Breast epithelium (tissue), 4 donors: ENCODE results near the gene SKA2. TPM values are rescaled to one million over a fixed set of nuclear protein-coding genes. Genes with fewer than 3 reads are reported as not detected.

Experiments used
- DNase-seq, 2 donors: peaks; one replicate each; pipeline ENCODE4 v3.0.0-alpha.2; 2019; ENCODE audit warnings: low spot score in 2 of 2
- H3K27ac ChIP-seq, 2 donors: fragments of 200-600 bp; sonication (generic) in 1 of 2; one replicate each; pipeline ENCODE4 v1.5.1; 2016 to 2019; ENCODE audit warnings: mild to moderate bottlenecking in 1 of 2
- H3K27me3 ChIP-seq, 2 donors: fragments of 200-600 bp; sonication (generic) in 1 of 2; one replicate each; pipeline versions ENCODE4 v1.5.1 to v1.6.0; 2017 to 2019; ENCODE audit warnings: control low read depth in 1 of 2, mild to moderate bottlenecking in 1 of 2
- H3K36me3 ChIP-seq: fragments of 200-600 bp; one replicate; pipeline ENCODE4 v1.5.1; 2019
- H3K4me1 ChIP-seq, 2 donors: fragments of 200-600 bp; sonication (generic); one replicate each; pipeline ENCODE4 v1.5.1; 2016 to 2019; ENCODE audit warnings: control low read depth in 1 of 2
- H3K4me3 ChIP-seq, 3 donors: fragments of 200-600 bp; sonication (generic); 1 replicate in 2 of 3; 2 replicates in 1 of 3; pipeline ENCODE4 v1.5.1; 2016 to 2019; ENCODE audit warnings: mild to moderate bottlenecking in 3 of 3, moderate library complexity in 2 of 3
- H3K9me3 ChIP-seq, 2 donors: fragments of 200-600 bp; sonication (generic) in 1 of 2; one replicate each; pipeline ENCODE4 v1.5.1; 2016 to 2019; ENCODE audit warnings: control low read depth in 1 of 2
- POLR2A ChIP-seq: fragments of 450-650 bp; IDR thresholded peaks from one replicate; pipeline ENCODE4 v1.6.1; 2016; ENCODE audit warnings: antibody characterized with exemption, mild to moderate bottlenecking, moderate library complexity
- POLR2AphosphoS5 ChIP-seq, 3 donors: sonication (generic); formaldehyde crosslinking; IDR thresholded peaks; one replicate each; pipeline ENCODE4 v1.6.1; 2017; ENCODE audit warnings: antibody characterized with exemption in 3 of 3
- intact Hi-C: fragments of 100-400 bp; cut with DNase I; formaldehyde crosslinking; loops from one replicate; pipeline ENCODE4 v1.15.1; 2023; ENCODE audit warnings: low total_unique reads
- total RNA-seq, 3 donors: library from RNA; depleted of rRNA; stranded (reverse); fragments of >200 nt; gene quantifications; one replicate each; pipeline ENCODE4 v1.1.0, GENCODE V29; 2016
- TF ChIP-seq, protein P1 (sequence below), 3 donors: fragments of 450-650 bp; IDR thresholded peaks; one replicate each; pipeline ENCODE4 v1.5.1; 2016 to 2017; ENCODE audit warnings: antibody characterized with exemption in 3 of 3, mild to moderate bottlenecking in 3 of 3, moderate library complexity in 3 of 3

Gene SKA2
- total RNA-seq, 3 donors from 2014 or later = 11.8 to 19.5 (median 12.7) TPM

DNA sequence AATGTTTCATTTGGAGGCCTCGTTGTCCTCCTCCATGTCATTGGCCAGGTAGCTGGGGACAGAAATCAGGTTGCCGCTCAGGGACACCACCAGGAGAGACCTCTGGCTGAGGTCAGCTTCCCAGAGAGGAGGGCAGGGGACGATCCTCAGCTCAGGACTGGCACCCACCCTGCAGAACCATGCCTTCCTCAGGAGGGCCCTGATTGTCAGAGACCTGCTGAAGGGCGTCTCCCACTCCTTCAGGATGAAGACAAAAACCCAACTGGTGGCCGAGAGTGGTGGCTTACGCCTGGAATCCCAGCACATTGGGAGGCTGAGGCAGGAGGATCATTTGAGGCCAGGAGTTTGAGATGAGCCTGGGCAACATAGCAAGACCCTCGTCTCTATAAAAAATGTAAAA lies 20.1 kb upstream of the SKA2 start:
- Histone ChIP-seq H3K9me3 (no peaks in the 10 kb centered on the region), H3K27ac (no peak overlapping the region), H3K4me1 (no peaks in the 10 kb centered on the region), H3K36me3 (no peaks in the 10 kb centered on the region), H3K27me3 (no peaks in the 10 kb centered on the region), H3K4me3 (no peak overlapping the region)
- TF ChIP-seq POLR2A = no peak
- no peak for TF ChIP-seq POLR2AphosphoS5 (IDR thresholded peaks at IDR 0.05)
- TF ChIP-seq, protein P1, sequence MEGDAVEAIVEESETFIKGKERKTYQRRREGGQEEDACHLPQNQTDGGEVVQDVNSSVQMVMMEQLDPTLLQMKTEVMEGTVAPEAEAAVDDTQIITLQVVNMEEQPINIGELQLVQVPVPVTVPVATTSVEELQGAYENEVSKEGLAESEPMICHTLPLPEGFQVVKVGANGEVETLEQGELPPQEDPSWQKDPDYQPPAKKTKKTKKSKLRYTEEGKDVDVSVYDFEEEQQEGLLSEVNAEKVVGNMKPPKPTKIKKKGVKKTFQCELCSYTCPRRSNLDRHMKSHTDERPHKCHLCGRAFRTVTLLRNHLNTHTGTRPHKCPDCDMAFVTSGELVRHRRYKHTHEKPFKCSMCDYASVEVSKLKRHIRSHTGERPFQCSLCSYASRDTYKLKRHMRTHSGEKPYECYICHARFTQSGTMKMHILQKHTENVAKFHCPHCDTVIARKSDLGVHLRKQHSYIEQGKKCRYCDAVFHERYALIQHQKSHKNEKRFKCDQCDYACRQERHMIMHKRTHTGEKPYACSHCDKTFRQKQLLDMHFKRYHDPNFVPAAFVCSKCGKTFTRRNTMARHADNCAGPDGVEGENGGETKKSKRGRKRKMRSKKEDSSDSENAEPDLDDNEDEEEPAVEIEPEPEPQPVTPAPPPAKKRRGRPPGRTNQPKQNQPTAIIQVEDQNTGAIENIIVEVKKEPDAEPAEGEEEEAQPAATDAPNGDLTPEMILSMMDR (IDR thresholded peaks at IDR 0.05) = no peak
- intact Hi-C loops = no loop called here
- no peak for DNase-seq

DNA sequence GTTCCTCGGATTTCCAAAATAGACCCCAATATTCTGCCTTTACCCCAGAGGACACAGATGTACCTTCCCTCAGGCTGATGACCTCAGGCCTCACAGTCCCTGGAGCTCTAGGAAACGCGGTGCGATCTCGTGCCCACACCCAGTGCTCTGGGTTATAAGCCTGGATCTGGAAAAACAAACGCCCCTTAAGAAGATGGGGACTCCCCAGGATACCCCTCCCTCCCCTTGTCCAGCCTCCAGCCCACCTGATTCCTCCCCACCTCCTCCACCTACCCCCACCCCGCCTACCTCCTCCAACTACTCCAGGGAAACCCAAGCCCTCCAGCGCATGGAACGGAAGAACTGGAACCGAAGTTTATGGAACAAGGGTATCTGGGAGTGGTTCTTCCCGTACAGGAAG lies 19.7 kb upstream of the SKA2 start:
- no peak overlapping the region for H3K4me3 ChIP-seq
- TF ChIP-seq POLR2AphosphoS5 (IDR thresholded peaks at IDR 0.05) (no peak), POLR2A (no peak)
- TF ChIP-seq, protein P1 (IDR thresholded peaks at IDR 0.05) = no peak
- H3K4me1 ChIP-seq = no peaks in the 10 kb centered on the region
- no peaks in the 10 kb centered on the region for H3K36me3 ChIP-seq
- H3K27ac ChIP-seq = no peak overlapping the region
- no peaks in the 10 kb centered on the region for H3K27me3 ChIP-seq
- intact Hi-C loops = no loop called here
- no peaks in the 10 kb centered on the region for H3K9me3 ChIP-seq
- DNase-seq = no peak

DNA sequence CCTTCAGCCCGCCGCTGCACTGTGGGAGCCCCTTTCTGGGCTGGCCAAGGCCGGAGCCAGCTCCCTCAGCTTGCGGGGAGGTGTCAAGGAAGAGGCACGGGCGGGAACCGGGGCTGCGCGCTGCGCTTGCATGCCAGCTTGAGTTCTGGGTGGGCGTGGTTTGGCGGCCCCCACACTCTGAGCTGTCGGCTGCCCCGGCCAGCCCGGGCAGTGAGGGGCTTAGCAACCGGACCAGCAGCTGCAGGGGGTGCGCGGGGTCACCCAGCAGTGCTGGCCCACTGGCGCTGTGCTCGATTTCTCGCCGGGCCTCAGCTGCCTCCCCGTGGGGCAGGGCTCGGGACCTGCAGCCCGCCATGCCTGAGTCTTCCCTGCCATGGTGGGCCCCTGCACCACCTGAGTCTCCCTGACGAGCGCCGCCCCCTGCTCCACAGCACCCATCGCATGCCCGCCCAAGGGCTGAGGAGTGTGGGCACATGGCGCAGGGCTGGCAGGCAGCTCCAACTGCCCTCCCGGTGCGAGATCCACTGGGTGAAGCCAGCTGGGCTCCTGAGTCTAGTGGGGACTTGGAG lies 17.5 kb upstream of the SKA2 start:
- TF ChIP-seq POLR2A (no peak), POLR2AphosphoS5 (IDR thresholded peaks at IDR 0.05) (no peak)
- TF ChIP-seq, protein P1 (IDR thresholded peaks at IDR 0.05) = no peak
- Histone ChIP-seq H3K27ac (no peak overlapping the region), H3K27me3 (no peaks in the 10 kb centered on the region), H3K4me3 (no peak overlapping the region), H3K4me1 (no peaks in the 10 kb centered on the region), H3K9me3 (no peaks in the 10 kb centered on the region), H3K36me3 (no peaks in the 10 kb centered on the region)
- DNase-seq = no peak
- intact Hi-C loops = no loop called here

DNA sequence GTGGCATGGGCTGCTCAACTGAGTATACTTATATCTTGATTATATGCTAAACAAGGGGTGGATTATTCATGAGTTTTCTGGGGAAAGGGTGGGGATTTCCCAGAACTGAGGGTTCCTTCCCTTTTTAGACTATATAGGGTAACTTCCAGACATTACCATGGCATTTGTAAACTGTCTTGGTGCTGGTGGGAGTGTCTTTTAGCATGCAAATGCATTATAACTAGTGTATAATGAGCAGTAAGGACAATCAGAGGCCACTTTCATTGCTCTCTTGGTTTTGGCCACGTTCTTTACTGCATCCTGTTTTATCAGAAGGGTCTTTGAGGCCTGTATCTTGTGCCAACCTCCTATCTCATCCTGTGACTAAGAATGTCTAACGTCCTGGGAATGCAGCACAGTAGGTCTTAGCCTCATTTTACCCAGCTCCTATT lies 12.6 kb upstream of the SKA2 start:
- TF ChIP-seq POLR2A (no peak), POLR2AphosphoS5 (IDR thresholded peaks at IDR 0.05) (no peak)
- TF ChIP-seq, protein P1 (IDR thresholded peaks at IDR 0.05) = no peak
- Histone ChIP-seq H3K27me3 (no peaks in the 10 kb centered on the region), H3K9me3 (no peaks in the 10 kb centered on the region), H3K36me3 (no peaks in the 10 kb centered on the region), H3K27ac (no peak overlapping the region), H3K4me3 (no peak overlapping the region), H3K4me1 (no peaks in the 10 kb centered on the region)
- intact Hi-C loops = no loop called here
- no peak for DNase-seq

DNA sequence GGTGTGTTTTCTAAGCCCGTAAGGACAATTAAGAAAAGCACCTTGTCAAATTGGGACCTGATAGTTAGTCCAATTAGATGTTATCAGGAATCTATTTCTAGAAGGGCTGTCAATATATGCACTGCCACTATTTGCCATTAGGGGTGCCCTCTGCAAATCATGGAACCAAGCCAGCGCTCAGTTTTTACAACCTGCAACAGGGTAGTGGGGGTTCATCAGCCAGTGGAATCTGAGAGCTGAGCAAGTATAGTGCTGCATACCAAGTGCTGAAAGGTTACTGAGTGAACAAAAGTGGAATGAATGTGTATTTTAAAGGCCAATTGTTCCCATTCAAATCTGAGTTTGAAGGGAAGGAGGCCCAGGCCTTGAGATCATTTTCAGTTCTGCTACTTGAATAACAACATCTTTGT lies 11.0 kb upstream of the SKA2 start:
- H3K4me3 ChIP-seq = no peak overlapping the region
- no peaks in the 10 kb centered on the region for H3K4me1 ChIP-seq
- TF ChIP-seq POLR2A = no peak
- TF ChIP-seq, protein P1 (IDR thresholded peaks at IDR 0.05) = peak in 2 of 3 donors; percentile 35 to 45
- TF ChIP-seq POLR2AphosphoS5 (IDR thresholded peaks at IDR 0.05) = no peak
- no peak for DNase-seq
- no peaks in the 10 kb centered on the region for H3K36me3 ChIP-seq
- intact Hi-C loops = no loop called here
- H3K9me3 ChIP-seq = no peaks in the 10 kb centered on the region
- H3K27ac ChIP-seq = no peak overlapping the region
- no peaks in the 10 kb centered on the region for H3K27me3 ChIP-seq
